ENCODE data around the gene DDX27. TPM values are rescaled to one million over a fixed set of nuclear protein-coding genes. Genes with fewer than 3 reads are reported as not detected.
A peak's percentile ranks its signal among the peaks of the same experiment; 100 is the strongest.

DDX27 gene
- total and polyA plus RNA-seq, 2 of the 13 experiments (the other 11 are each of a cell fraction or from before 2014, with no cell fraction given), result 42.6 to 72.8 TPM

DNA sequence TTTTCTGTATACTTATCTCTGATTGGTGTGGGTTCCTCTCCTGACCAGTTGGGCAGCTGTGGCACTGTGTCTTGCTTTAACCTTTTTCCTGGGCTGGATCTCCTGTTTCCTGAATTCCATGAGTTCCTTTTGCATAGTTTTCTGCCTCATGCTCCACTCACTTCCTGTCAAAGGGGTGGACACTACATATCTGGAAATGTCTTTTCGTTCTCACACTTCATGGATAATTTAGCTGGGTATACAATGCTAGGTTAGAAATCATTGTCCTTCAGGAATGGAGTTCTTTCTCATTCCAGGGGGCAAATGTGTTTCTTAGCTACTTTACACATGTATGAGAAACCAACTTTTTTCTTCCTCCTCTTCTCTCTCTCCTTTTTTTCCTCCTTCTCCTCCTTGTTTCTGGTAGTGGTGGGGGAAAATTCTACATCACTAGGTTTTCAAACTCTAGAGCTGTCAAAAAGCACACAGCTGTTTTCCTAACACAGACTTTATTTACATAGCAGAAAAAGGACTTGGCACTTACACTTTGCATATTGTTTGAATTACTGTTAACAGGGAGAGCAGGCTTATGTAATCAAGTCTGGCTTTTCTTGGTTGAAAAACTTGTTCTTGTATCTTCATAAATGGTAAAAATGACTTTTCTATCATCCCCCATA lies 9.0 kb upstream of the DDX27 start (continued):
- TF ChIP-seq HDAC2 (CRISPR knock-in tag; IDR thresholded peaks at IDR 0.05) (0 out of 2 replicates have a peak, but pooled peaks have one; percentile 17), FOXK2 (IDR thresholded peaks at IDR 0.05) (0 out of 2 replicates have a peak, but pooled peaks have one; percentile 5), ZNF33A (CRISPR knock-in tag; IDR thresholded peaks at IDR 0.05; ENCODE audit: borderline replicate concordance) (no peak), CREM (IDR thresholded peaks at IDR 0.05) (peak; percentile 20; the same call in 1 of the 2 replicates), CREM (CRISPR knock-in tag; IDR thresholded peaks at IDR 0.05) (no peak), ZBTB1 (CRISPR knock-in tag; IDR thresholded peaks at IDR 0.05; ENCODE audit: borderline replicate concordance) (no peak), TCF7 (IDR thresholded peaks at IDR 0.05; ENCODE audit: low read depth) (no peak), SETDB1 (CRISPR knock-in tag; IDR thresholded peaks at IDR 0.05; ENCODE audit: borderline replicate concordance) (peak; percentile 82; the same call in 1 of the 2 replicates), RERE (CRISPR knock-in tag; IDR thresholded peaks at IDR 0.05; ENCODE audit: low read depth) (no peak), MED8 (CRISPR knock-in tag; IDR thresholded peaks at IDR 0.05; ENCODE audit: insufficient replicate concordance) (no peak), ZNF256 (CRISPR knock-in tag; conservative IDR thresholded peaks at IDR 0.05) (no peak), HIVEP1 (CRISPR knock-in tag; IDR thresholded peaks at IDR 0.05) (no peak), YY1 (IDR thresholded peaks at IDR 0.05; ENCODE audit: insufficient read depth, insufficient replicate concordance, low read depth, low read length) (no peak), ZFYVE20 (CRISPR knock-in tag; IDR thresholded peaks at IDR 0.05; ENCODE audit: borderline replicate concordance, low read depth) (no peak), TRIM24 (CRISPR knock-in tag; IDR thresholded peaks at IDR 0.05) (0 out of 2 replicates have a peak, but pooled peaks have one; percentile 50), SKI (IDR thresholded peaks at IDR 0.05; ENCODE audit: partially characterized antibody) (peak; percentile 39), KLF9 (CRISPR knock-in tag; IDR thresholded peaks at IDR 0.05; ENCODE audit: low read depth) (no peak), LCORL (IDR thresholded peaks at IDR 0.05) (no peak), LCORL (CRISPR knock-in tag; IDR thresholded peaks at IDR 0.05) (0 out of 2 replicates have a peak, but pooled peaks have one; percentile 19), ZNF768 (CRISPR knock-in tag; IDR thresholded peaks at IDR 0.05) (no peak), JUN (CRISPR knock-in tag; IDR thresholded peaks at IDR 0.05) (no peak)
- TF ChIP-seq, protein P1, sequence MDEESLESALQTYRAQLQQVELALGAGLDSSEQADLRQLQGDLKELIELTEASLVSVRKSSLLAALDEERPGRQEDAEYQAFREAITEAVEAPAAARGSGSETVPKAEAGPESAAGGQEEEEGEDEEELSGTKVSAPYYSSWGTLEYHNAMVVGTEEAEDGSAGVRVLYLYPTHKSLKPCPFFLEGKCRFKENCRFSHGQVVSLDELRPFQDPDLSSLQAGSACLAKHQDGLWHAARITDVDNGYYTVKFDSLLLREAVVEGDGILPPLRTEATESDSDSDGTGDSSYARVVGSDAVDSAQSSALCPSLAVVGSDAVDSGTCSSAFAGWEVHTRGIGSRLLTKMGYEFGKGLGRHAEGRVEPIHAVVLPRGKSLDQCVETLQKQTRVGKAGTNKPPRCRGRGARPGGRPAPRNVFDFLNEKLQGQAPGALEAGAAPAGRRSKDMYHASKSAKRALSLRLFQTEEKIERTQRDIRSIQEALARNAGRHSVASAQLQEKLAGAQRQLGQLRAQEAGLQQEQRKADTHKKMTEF (CRISPR knock-in tag; IDR thresholded peaks at IDR 0.05), result peak; percentile 44; the same call in 1 of the 2 replicates
